DND-41 (cell line): ENCODE results near the gene TTC23.

Source experiments
- EZH2 ChIP-seq: IDR thresholded peaks from 3 replicates; pipeline ENCODE4 v1.6.1; 2012; ENCODE audit warnings: borderline replicate concordance, low read depth, mild to moderate bottlenecking, moderate library complexity, low read length, inconsistent platforms; ENCODE audit not compliant: severe bottlenecking
- TF ChIP-seq, protein P1 (sequence below): IDR thresholded peaks from 2 replicates; pipeline ENCODE4 v1.5.1; 2012; ENCODE audit warnings: borderline replicate concordance, low read length, moderate library complexity, mild to moderate bottlenecking; ENCODE audit not compliant: poor library complexity, severe bottlenecking; ENCODE audit errors: extremely low read depth

DNA sequence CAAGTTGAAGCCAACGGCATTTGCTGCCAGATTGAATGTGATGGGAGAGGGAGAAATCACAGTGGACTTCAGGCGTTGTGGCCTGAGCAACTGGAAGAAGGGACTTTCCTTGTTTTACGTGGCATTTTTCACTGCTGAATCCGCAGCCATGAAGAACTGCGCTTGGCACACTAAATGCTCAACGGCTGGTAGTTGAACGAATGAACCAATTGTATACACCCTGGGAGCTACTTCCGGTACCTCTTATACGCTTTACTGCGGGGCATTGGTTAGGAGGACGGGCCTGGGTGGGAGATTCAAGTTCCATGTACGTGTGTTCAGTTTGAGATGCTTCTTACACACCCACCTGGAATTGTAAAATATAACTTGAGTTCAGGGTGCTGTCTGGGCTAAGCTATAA, 139.3 kb downstream of the TTC23 start:
- TF ChIP-seq, protein P1, sequence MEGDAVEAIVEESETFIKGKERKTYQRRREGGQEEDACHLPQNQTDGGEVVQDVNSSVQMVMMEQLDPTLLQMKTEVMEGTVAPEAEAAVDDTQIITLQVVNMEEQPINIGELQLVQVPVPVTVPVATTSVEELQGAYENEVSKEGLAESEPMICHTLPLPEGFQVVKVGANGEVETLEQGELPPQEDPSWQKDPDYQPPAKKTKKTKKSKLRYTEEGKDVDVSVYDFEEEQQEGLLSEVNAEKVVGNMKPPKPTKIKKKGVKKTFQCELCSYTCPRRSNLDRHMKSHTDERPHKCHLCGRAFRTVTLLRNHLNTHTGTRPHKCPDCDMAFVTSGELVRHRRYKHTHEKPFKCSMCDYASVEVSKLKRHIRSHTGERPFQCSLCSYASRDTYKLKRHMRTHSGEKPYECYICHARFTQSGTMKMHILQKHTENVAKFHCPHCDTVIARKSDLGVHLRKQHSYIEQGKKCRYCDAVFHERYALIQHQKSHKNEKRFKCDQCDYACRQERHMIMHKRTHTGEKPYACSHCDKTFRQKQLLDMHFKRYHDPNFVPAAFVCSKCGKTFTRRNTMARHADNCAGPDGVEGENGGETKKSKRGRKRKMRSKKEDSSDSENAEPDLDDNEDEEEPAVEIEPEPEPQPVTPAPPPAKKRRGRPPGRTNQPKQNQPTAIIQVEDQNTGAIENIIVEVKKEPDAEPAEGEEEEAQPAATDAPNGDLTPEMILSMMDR = no peak
- no peak for TF ChIP-seq EZH2
